ENCODE measurements around the gene AIFM3.

AIFM3 gene

GRCh38 chr22:20975541-20976290, 8.7 kb downstream of the AIFM3 start:
- Mint-ChIP-seq H3K4me3 (no peak overlapping the region), H3K4me1 (peaks cover 35% of the 10 kb centered on the region), H3K9me3 (peaks cover 3% of the 10 kb centered on the region), H3K36me3 (peaks cover 5% of the 10 kb centered on the region), H3K27me3 (no peaks in the 10 kb centered on the region), H3K27ac (no peak overlapping the region)
- no peak for ATAC-seq

- no peak for ATAC-seq
- Mint-ChIP-seq H3K27ac (no peak overlapping the region), H3K27me3 (no peaks in the 10 kb centered on the region), H3K9me3 (peaks cover 3% of the 10 kb centered on the region), H3K4me3 (no peak overlapping the region), H3K4me1 (peaks cover 37% of the 10 kb centered on the region), H3K36me3 (peaks cover 5% of the 10 kb centered on the region)
Observed at GRCh38 chr22:20976291-20976877, 9.3 kb downstream of the AIFM3 start.

- H3K27me3 Mint-ChIP-seq: no peaks in the 10 kb centered on the region
- no peak overlapping the region for H3K4me3 Mint-ChIP-seq
- no peak for ATAC-seq
- peaks cover 5% of the 10 kb centered on the region for H3K36me3 Mint-ChIP-seq
- no peak overlapping the region for H3K27ac Mint-ChIP-seq
- H3K9me3 Mint-ChIP-seq: peaks cover 3% of the 10 kb centered on the region
- peaks cover 36% of the 10 kb centered on the region for H3K4me1 Mint-ChIP-seq
Observed at GRCh38 chr22:20977019-20977418, 10.0 kb downstream of the AIFM3 start.

DNA sequence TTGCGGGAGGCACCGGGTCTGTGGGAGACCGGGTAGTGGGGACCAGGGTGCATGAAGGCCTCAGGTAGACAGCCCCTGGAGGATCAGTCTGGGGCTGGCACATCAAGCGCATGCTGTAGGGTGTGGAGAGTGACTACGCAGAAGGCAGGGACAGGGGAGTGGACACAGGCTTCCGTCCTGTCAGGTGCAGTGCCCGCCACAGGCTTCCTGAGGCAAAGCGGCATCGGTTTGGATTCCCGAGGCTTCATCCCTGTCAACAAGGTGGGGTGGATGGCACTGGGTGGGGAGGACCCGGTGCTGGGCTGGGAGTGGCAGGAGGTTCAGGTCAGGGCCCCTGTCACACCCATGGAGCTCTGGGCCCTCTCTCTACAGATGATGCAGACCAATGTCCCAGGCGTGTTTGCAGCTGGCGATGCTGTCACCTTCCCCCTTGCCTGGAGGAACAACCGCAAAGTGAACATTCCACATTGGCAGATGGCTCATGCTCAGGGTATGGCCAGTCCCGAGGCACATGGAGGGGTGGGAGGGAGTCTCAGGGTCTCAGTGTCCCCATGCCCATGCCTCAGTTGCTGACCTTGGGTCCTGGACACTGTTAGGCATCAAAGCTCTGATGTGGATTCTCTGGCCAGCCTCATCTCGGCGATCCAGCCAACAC, 10.6 kb downstream of the AIFM3 start:
- Mint-ChIP-seq H3K27me3 (no peaks in the 10 kb centered on the region), H3K36me3 (peaks cover 5% of the 10 kb centered on the region), H3K4me3 (no peak overlapping the region), H3K4me1 (peaks cover 38% of the 10 kb centered on the region), H3K27ac (no peak overlapping the region), H3K9me3 (peaks cover 3% of the 10 kb centered on the region)
- ATAC-seq: no peak

GRCh38 chr22:20978419-20978818, 11.4 kb downstream of the AIFM3 start:
- Mint-ChIP-seq H3K4me3 (no peak overlapping the region), H3K27ac (no peak overlapping the region), H3K4me1 (peaks cover 41% of the 10 kb centered on the region)

DNA sequence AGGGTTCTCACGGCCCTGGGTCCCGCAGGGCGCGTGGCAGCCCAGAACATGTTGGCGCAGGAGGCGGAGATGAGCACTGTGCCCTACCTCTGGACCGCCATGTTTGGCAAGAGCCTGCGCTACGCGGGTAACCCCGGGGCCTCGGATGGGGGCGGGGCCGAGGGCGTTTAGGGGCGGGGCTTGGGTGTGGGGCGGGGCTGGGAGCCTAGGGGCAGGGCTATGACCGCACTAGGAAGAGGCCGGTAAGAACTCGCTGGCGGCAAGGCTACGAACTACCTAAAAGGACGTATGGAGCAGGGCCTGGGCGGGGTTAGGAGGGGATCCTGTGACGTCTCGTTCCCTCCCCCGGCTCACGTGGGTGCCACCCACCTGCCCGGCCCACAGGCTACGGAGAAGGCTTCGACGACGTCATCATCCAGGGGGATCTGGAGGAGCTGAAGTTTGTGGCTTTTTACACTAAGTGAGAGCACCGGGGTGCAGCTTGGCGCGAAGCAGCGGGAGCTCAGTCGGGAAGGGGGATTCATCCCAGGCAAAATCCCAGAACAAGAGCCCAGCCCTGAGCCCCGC, 12.3 kb downstream of the AIFM3 start:
- H3K9me3 Mint-ChIP-seq: peaks cover 3% of the 10 kb centered on the region
- no peaks in the 10 kb centered on the region for H3K27me3 Mint-ChIP-seq
- H3K4me3 Mint-ChIP-seq: peak overlapping the region; percentile 72
- peaks cover 12% of the 10 kb centered on the region for H3K36me3 Mint-ChIP-seq
- H3K4me1 Mint-ChIP-seq: peaks cover 49% of the 10 kb centered on the region
- H3K27ac Mint-ChIP-seq: no peak overlapping the region
- ATAC-seq: peak; percentile 64

More at GRCh38 chr22:20978419-20978818, 11.4 kb downstream of the AIFM3 start:
- ATAC-seq: no peak
- peaks cover 5% of the 10 kb centered on the region for H3K36me3 Mint-ChIP-seq
- H3K9me3 Mint-ChIP-seq: peaks cover 3% of the 10 kb centered on the region
- H3K27me3 Mint-ChIP-seq: no peaks in the 10 kb centered on the region

DNA sequence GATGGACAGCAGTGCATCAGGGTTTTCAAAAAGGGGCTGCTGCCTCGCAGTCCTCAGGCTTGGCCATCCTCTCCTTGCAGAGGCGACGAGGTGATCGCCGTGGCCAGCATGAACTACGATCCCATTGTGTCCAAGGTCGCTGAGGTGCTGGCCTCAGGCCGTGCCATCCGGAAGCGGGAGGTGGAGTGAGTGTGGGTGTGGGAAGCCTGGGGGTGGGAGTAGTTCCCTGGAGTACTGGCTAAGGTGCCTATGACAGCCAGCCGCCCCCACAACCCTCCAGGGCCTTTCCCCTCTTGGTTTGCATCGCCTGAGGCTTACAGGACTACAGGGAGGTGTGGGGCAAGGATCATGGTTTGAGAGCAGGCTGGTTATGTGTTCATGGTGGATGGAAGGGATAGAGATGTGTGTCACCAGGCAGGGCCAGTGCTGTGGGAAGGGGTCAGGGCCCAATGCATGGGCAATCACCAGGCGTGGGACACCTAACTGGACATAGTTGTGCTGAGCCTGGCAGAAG, 12.9 kb downstream of the AIFM3 start:
- Mint-ChIP-seq H3K27ac (no peak overlapping the region), H3K4me1 (peaks cover 49% of the 10 kb centered on the region), H3K36me3 (peaks cover 12% of the 10 kb centered on the region), H3K4me3 (no peak overlapping the region), H3K27me3 (no peaks in the 10 kb centered on the region), H3K9me3 (peaks cover 3% of the 10 kb centered on the region)
- no peak for ATAC-seq

DNA sequence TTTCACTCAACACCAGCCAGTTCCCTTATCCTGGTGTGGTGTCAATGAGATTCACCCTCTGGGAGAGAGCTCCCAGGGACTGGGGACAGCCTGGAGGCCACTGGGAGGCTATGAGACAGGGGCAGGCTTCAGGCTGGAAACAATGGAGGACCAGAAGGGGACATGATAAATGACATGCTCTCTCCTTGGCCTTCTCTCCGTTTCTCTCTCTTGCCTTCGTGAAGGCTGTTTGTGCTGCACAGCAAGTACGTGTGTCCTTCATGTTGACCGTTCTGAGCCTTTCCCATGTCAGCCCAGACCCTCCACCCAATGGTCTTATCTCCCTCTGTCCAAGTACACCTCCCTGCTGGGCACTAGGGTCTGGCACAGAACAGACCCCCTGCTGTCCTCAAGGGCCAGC, 13.5 kb downstream of the AIFM3 start:
- peaks cover 3% of the 10 kb centered on the region for H3K9me3 Mint-ChIP-seq
- peaks cover 12% of the 10 kb centered on the region for H3K36me3 Mint-ChIP-seq
- H3K27me3 Mint-ChIP-seq: no peaks in the 10 kb centered on the region
- no peak overlapping the region for H3K4me3 Mint-ChIP-seq
- no peak for ATAC-seq
- peaks cover 49% of the 10 kb centered on the region for H3K4me1 Mint-ChIP-seq
- peak overlapping the region; percentile 92 for H3K27ac Mint-ChIP-seq

GRCh38 chr22:20980938-20981722, 14.1 kb downstream of the AIFM3 start:
- Mint-ChIP-seq H3K27me3 (no peaks in the 10 kb centered on the region), H3K27ac (peak overlapping the region; percentile 92), H3K9me3 (peaks cover 3% of the 10 kb centered on the region), H3K36me3 (peaks cover 13% of the 10 kb centered on the region), H3K4me1 (peaks cover 49% of the 10 kb centered on the region), H3K4me3 (peak overlapping the region; percentile 95)
- no peak for ATAC-seq

- Mint-ChIP-seq H3K27me3 (no peaks in the 10 kb centered on the region), H3K4me1 (peaks cover 49% of the 10 kb centered on the region), H3K27ac (peak within 1 kb of the TSS; percentile 92), H3K36me3 (peaks cover 19% of the 10 kb centered on the region), H3K4me3 (peak within 1 kb of the TSS; percentile 95), H3K9me3 (peaks cover 3% of the 10 kb centered on the region)
- peak; percentile 92 for ATAC-seq
Observed at GRCh38 chr22:20981787-20982562, 14.9 kb downstream of the AIFM3 start, which contains the start of gene LZTR1. Gene LZTR1 (plus strand): TSS chr22:20982297. CDS start chr22:20982372, 75 bp downstream.

DNA sequence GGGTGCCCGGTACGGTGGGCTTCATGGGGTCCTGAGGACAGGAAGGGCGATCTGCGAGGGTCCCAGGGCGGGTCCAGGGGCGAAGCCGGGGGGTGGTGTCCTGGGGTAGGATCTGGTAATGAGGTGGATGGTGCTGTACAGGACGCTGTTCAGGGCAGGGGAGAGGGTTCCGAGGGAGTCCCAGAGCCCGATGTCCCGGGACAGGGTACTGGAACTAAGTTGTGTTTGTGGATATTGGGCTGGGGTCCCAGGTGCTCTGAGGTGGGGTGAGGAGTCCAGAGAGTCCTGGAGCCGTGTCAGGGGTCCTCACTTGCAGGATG, 15.5 kb downstream of the AIFM3 start:
- ATAC-seq: peak; percentile 24
- Mint-ChIP-seq H3K36me3 (peaks cover 20% of the 10 kb centered on the region), H3K27ac (peak overlapping the region; percentile 92)

GRCh38 chr22:20983081-20983771, 16.2 kb downstream of the AIFM3 start:
- peaks cover 49% of the 10 kb centered on the region for H3K4me1 Mint-ChIP-seq
- peaks cover 25% of the 10 kb centered on the region for H3K36me3 Mint-ChIP-seq
- peak overlapping the region; percentile 92 for H3K27ac Mint-ChIP-seq
- ATAC-seq: no peak
- H3K4me3 Mint-ChIP-seq: peak overlapping the region; percentile 95
- peaks cover 3% of the 10 kb centered on the region for H3K9me3 Mint-ChIP-seq
- no peaks in the 10 kb centered on the region for H3K27me3 Mint-ChIP-seq

More for the DNA sequence above, 15.5 kb downstream of the AIFM3 start:
- H3K4me3 Mint-ChIP-seq: peak overlapping the region; percentile 95
- H3K4me1 Mint-ChIP-seq: peaks cover 49% of the 10 kb centered on the region
- peaks cover 3% of the 10 kb centered on the region for H3K9me3 Mint-ChIP-seq
- H3K27me3 Mint-ChIP-seq: no peaks in the 10 kb centered on the region

- Mint-ChIP-seq H3K9me3 (no peaks in the 10 kb centered on the region), H3K4me3 (no peak overlapping the region), H3K27ac (no peak overlapping the region), H3K4me1 (peaks cover 29% of the 10 kb centered on the region), H3K36me3 (peaks cover 25% of the 10 kb centered on the region), H3K27me3 (no peaks in the 10 kb centered on the region)
- no peak for ATAC-seq
Observed at GRCh38 chr22:20985720-20986119, 18.7 kb downstream of the AIFM3 start.
